Activated CD4-positive, alpha-beta T cell treated with anti-CD3 and anti-CD28 coated beads, Interleukin-2, amount 10 ng/mL, durations not matched to agents 24 days and 14 days (primary cell): Measurements from ENCODE around the gene SNTB2. TPM values are rescaled to one million over a fixed set of nuclear protein-coding genes. Genes with fewer than 3 reads are reported as not detected.
"Not testable (repeated sequence)": the region's sequence is repeated elsewhere in the genome, so short reads cannot be mapped to it uniquely, and the experiment has no call there.

ENCODE experiments used
- DNase-seq: peaks from one replicate; pipeline ENCODE4 v3.0.0; 2022
- H3K27ac Mint-ChIP-seq: one replicate; pipeline ENCODE4 v1.8.0; 2022; ENCODE audit warnings: mild to moderate bottlenecking, mixed read lengths
- H3K27me3 Mint-ChIP-seq: one replicate; pipeline ENCODE4 v1.8.0; 2022; ENCODE audit warnings: mixed read lengths
- H3K36me3 Mint-ChIP-seq: one replicate; pipeline ENCODE4 v1.8.0; 2022; ENCODE audit warnings: low read depth, mild to moderate bottlenecking, mixed read lengths
- H3K4me1 Mint-ChIP-seq: one replicate; pipeline ENCODE4 v1.8.0; 2021; ENCODE audit warnings: mixed read lengths
- H3K4me3 Mint-ChIP-seq: one replicate; pipeline ENCODE4 v1.8.0; 2022; ENCODE audit warnings: mild to moderate bottlenecking, moderate library complexity, mixed read lengths
- H3K9me3 Mint-ChIP-seq: one replicate; pipeline ENCODE4 v1.8.0; 2021; ENCODE audit warnings: mixed read lengths
- intact Hi-C: fragments of 100-400 bp; cut with micrococcal nuclease; formaldehyde crosslinking; loops from one replicate; pipeline ENCODE4 v1.15.1; 2023
- total RNA-seq: library from RNA; stranded (reverse); gene quantifications from 2 replicates; pipeline ENCODE4 v1.2.3, GENCODE V29; 2022

Gene SNTB2
- total RNA-seq, 1 donor from 2014 or later, result 23.3 TPM

DNA sequence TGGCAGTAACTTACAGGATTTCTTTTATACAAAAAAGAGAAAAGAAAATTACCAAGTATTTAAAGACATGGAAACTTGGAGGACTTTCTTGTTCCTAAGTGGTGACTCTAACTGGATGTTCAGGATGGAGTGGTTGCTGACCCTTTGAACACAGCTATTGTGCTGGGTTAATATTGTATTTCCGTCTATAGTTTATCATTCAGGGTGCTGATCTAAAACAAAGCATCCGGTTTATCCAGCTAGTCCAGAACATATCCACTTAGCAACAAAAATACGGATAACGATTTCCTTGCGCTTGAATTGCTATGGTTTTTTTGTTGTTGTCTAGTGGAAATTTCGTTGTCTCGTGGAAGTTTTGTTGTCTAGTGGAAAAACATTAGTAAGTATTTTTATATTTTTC, 38.2 kb downstream of the SNTB2 start:
- Mint-ChIP-seq H3K4me3 (no peak overlapping the region), H3K9me3 (no peaks in the 10 kb centered on the region), H3K4me1 (no peaks in the 10 kb centered on the region), H3K27me3 (no peaks in the 10 kb centered on the region), H3K27ac (no peak overlapping the region), H3K36me3 (no peaks in the 10 kb centered on the region)
- DNase-seq, result no peak
- intact Hi-C loops, result no loop called here

DNA sequence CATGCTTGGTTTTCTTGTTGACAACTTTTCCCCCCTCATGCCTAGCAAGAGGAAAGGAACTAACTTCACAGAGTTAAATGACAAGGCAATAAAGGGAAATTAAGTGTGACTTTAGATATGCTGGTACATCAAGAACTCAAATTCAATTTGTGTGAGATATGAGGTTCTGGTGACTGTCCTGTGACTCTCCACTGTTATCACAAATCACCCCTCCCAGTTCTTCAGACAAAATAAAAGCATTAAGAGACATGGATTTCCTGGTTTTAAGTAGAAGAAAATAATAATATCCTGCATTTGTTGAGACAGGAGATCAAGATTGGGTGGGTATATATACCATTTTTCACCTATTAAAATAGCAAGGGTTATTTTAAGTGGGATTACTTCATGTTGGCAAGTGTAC, 46.2 kb downstream of the SNTB2 start:
- H3K27me3 Mint-ChIP-seq, result no peaks in the 10 kb centered on the region
- intact Hi-C loops, result no loop called here
- H3K4me3 Mint-ChIP-seq, result no peak overlapping the region
- H3K36me3 Mint-ChIP-seq, result no peaks in the 10 kb centered on the region
- DNase-seq, result no peak
- H3K9me3 Mint-ChIP-seq, result no peaks in the 10 kb centered on the region
- H3K27ac Mint-ChIP-seq, result no peak overlapping the region
- H3K4me1 Mint-ChIP-seq, result no peaks in the 10 kb centered on the region

DNA sequence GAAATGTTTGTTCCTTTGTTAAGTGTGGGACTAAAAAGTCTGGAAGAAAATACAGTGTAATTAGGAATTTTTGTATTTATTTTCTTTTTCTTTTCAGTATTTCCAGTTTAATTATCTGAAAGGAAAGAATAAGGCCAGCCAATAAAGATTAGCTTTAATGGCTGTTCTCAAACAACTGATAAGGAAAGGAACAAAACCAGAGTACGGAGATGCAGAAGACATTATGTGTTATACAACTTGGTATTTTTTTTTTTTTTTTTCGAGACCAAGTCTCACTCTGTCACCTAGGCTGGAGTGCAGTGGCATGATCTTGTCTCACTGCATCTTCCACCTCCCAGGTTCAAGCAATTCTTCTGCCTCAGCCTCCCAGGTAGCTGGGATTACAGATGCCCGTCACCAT, 47.5 kb downstream of the SNTB2 start:
- Mint-ChIP-seq H3K9me3 (no peaks in the 10 kb centered on the region), H3K36me3 (no peaks in the 10 kb centered on the region), H3K27me3 (no peaks in the 10 kb centered on the region), H3K4me1 (no peaks in the 10 kb centered on the region), H3K4me3 (no peak overlapping the region), H3K27ac (no peak overlapping the region)
- DNase-seq, result no peak
- intact Hi-C loops, result no loop called here

DNA sequence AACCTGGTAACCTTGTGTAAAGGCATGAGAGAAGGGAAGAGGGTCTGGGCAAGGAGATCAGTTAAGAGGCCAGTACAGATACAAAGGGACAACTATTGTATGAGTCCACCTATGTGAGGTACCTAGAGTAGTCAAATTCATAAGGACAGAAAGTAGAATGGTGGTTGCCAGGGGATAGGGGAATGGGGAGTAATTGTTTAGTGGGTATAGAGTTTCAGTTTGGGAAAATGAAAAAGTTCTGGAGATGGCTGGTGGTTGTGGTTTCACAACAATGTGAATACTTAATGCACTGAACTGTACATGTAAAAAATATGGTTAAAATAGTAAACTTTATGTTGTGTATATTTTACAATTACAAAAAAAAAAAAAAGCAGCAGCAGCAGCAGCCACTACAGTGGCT, 49.4 kb downstream of the SNTB2 start:
- no peak overlapping the region for H3K4me3 Mint-ChIP-seq
- H3K27me3 Mint-ChIP-seq, result no peaks in the 10 kb centered on the region
- no peak overlapping the region for H3K27ac Mint-ChIP-seq
- H3K36me3 Mint-ChIP-seq, result peaks cover 3% of the 10 kb centered on the region
- H3K9me3 Mint-ChIP-seq, result no peaks in the 10 kb centered on the region
- H3K4me1 Mint-ChIP-seq, result no peaks in the 10 kb centered on the region
- intact Hi-C loops, result no loop called here
- DNase-seq, result no peak

DNA sequence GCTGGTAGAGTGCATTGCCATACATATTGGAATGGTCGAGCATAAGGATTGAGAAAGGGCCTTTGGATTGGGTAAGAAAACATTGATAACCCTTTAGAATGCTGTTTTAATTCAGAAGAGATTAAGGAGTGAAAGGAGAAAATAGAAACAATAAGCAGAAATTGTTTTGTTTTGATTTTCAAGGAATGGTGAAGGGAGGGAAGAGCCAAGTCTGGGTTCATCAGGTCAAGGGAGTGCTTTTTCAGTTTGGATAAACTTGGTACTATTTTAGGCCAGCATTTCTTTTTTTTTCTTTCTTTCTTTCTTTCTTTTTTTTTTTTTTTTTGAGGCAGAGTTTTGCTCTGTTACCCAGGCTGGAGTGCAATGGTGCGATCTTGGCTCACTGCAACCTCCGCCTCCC, 50.3 kb downstream of the SNTB2 start:
- no peak overlapping the region for H3K27ac Mint-ChIP-seq
- no peak for DNase-seq
- H3K27me3 Mint-ChIP-seq, result no peaks in the 10 kb centered on the region
- H3K9me3 Mint-ChIP-seq, result no peaks in the 10 kb centered on the region
- intact Hi-C loops, result no loop called here
- no peak overlapping the region for H3K4me3 Mint-ChIP-seq
- H3K36me3 Mint-ChIP-seq, result peaks cover 3% of the 10 kb centered on the region
- H3K4me1 Mint-ChIP-seq, result no peaks in the 10 kb centered on the region

DNA sequence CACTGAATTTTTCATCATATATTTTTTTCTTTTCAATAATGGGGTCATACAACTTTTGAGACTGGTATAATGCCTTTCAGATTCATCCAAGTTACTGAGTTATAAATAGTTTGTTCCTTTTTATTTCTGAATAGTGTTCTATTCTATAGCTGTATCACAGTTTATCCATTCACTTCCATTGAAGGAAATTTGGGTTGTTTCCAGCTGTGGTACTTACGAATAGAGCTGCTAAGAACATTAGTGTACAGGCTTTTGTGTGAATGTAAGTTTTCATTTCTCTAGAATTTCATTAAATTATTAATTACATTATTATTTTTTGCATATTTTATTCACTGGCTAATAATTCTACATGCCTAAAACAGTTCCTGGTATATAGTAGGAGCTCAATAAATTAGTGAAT, 52.9 kb downstream of the SNTB2 start:
- intact Hi-C loops, result no loop called here
- Mint-ChIP-seq H3K9me3 (no peaks in the 10 kb centered on the region), H3K36me3 (peaks cover 3% of the 10 kb centered on the region), H3K27me3 (no peaks in the 10 kb centered on the region), H3K27ac (no peak overlapping the region), H3K4me3 (no peak overlapping the region), H3K4me1 (peaks cover 2% of the 10 kb centered on the region)
- DNase-seq, result no peak

DNA sequence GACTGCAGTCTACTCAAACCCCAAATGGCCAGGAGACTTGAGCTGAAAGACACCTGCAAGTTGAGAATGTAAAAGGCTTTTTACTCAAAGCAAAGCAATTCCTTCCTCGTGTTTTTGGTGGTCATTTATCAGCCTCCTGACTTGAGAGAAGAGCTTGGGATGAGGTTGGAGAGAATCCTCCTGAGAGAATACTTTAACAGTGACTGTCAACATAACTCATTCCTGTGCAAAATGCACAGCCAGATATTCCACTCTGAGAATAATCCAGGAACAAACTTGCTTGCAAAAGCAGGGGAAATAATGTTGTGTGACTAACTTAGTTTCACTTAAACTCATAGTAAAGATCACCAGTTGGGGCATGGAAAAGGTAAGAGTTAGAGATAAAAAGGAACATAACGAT, 53.4 kb downstream of the SNTB2 start:
- Mint-ChIP-seq H3K4me3 (no peak overlapping the region), H3K4me1 (peaks cover 2% of the 10 kb centered on the region), H3K27me3 (no peaks in the 10 kb centered on the region), H3K27ac (no peak overlapping the region), H3K9me3 (no peaks in the 10 kb centered on the region), H3K36me3 (peaks cover 4% of the 10 kb centered on the region)
- no peak for DNase-seq
- intact Hi-C loops, result no loop called here

DNA sequence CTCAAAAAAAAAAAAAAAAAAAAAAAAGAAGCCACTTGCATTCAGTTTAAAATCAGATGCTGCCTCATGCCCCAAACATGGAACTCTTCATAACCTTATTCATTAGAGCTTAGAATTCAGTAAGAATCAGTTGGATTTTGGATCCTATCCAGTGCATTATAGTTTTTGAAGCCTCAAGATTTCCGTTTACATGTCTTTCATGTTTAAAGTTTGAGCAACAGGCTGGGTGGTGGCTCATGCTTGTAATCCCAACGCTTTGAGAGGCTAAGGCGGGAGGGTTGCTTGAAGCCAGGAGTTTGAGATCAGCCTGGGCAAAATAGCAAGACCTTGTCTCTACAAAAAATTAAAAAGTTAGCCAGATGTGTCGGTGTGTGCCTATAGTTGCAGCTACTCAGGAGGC, 55.0 kb downstream of the SNTB2 start:
- DNase-seq, result no peak
- no peaks in the 10 kb centered on the region for H3K9me3 Mint-ChIP-seq
- H3K27ac Mint-ChIP-seq, result no peak overlapping the region
- peaks cover 2% of the 10 kb centered on the region for H3K4me1 Mint-ChIP-seq
- peaks cover 11% of the 10 kb centered on the region for H3K36me3 Mint-ChIP-seq
- no peaks in the 10 kb centered on the region for H3K27me3 Mint-ChIP-seq
- H3K4me3 Mint-ChIP-seq, result no peak overlapping the region
- intact Hi-C loops, result no loop called here

DNA sequence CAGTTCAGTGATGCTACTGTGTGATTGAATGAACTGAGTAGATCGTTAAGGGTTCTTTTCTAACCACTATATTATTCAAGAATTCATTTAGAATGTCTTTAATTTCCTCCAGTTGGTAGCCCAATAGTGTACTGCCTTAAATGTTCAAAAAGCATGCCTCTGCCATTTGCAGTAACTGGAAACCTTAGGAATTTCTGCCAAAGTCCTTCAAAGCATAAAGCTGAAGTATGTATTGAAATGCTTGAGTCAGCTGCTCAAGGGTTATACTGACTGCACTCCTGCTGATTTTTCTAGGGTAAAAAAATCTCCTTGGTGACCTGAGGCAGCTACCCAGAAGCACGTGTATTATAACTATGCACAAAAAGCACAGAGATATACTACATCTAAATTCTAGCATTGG, 56.5 kb downstream of the SNTB2 start:
- peaks cover 15% of the 10 kb centered on the region for H3K36me3 Mint-ChIP-seq
- DNase-seq, result no peak
- peaks cover 2% of the 10 kb centered on the region for H3K4me1 Mint-ChIP-seq
- no peak overlapping the region for H3K4me3 Mint-ChIP-seq
- H3K27ac Mint-ChIP-seq, result no peak overlapping the region
- intact Hi-C loops, result no loop called here
- H3K9me3 Mint-ChIP-seq, result no peaks in the 10 kb centered on the region
- H3K27me3 Mint-ChIP-seq, result no peaks in the 10 kb centered on the region

DNA sequence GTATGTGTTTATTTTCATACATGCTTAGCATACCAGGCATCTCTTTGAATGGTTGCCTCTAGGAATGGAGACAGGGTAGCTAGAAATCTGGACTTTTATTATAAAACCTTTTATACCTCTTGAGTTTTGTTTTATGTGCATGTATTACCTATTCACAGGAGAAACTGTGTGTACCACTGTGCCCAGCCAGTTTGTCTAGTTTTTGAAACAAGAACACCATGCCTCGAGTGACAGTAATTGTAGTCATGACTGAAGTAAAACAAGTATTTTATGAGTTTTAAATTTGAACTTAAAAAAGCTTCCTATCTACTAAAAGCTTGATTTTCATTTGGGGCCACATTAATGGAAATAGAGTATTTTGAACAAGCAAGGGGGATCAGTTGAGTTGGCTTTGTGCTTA, 57.4 kb downstream of the SNTB2 start:
- H3K4me1 Mint-ChIP-seq, result peaks cover 2% of the 10 kb centered on the region
- peaks cover 18% of the 10 kb centered on the region for H3K36me3 Mint-ChIP-seq
- no peaks in the 10 kb centered on the region for H3K9me3 Mint-ChIP-seq
- H3K27ac Mint-ChIP-seq, result no peak overlapping the region
- intact Hi-C loops, result no loop called here
- DNase-seq, result no peak
- no peak overlapping the region for H3K4me3 Mint-ChIP-seq
- no peaks in the 10 kb centered on the region for H3K27me3 Mint-ChIP-seq

DNA sequence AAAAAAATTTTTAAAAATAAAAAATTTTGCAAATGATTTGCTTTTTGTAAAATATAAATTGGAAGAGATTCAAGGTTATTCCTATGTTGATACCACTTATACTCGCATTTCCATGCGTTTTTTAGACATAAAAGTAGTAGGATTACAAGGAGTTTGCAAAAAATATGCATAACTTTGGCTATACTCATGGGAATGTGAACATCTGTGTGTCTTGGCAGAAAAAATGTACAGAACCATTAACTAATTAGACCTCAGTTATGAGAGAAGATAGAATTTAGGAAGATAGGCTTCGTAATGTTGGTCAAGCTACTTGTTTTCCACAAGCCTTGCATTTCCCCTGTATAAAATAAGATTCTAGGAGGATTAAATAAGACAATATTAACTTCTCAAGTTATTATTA, 63.1 kb downstream of the SNTB2 start:
- DNase-seq, result no peak
- Mint-ChIP-seq H3K27ac (no peak overlapping the region), H3K36me3 (peaks cover 22% of the 10 kb centered on the region), H3K27me3 (no peaks in the 10 kb centered on the region), H3K4me3 (no peak overlapping the region), H3K4me1 (peaks cover 8% of the 10 kb centered on the region), H3K9me3 (no peaks in the 10 kb centered on the region)
- intact Hi-C loops, result no loop called here

DNA sequence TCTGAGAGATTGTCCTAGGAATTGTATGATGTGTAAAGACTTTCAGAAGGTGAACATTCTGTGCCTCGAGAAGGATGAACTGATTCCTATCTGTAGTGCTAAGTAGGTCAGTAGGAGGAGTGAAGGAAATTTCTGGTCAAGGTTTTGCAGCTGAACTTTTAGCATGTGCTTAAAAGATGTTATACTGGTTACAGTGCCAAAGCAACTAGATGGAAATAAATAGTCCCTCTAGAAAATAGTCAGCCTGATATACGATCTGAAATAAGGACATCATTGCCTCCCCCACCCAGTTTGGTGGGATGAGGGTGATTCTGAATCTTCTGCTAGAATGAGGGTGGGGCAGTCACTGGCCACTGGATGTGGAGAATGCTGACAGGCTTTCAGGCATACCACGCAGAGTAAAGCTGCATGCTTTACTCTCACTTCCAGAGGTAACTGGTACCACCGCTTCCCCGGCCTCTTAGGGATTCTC, 66.9 kb downstream of the SNTB2 start:
- Mint-ChIP-seq H3K27ac (no peak overlapping the region), H3K9me3 (no peaks in the 10 kb centered on the region), H3K36me3 (peaks cover 10% of the 10 kb centered on the region), H3K4me3 (no peak overlapping the region), H3K27me3 (no peaks in the 10 kb centered on the region), H3K4me1 (peaks cover 8% of the 10 kb centered on the region)
- intact Hi-C loops, result no loop called here
- no peak for DNase-seq

DNA sequence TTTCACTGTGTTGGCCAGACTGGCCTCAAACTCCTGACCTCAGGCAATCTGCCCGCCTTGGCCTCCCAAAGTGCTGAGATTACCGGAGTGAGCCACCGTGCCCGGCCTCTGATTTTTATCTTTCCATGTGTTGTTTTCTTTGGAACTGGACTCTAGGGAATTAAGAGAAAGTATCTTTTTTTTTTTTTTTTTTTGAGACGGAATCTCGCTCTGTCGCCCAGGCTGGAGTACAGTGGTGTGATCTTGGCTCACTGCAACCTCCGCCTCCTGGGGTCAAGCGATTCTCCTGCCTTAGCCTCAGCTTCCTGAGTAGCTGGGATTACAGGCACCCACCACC, 72.4 kb downstream of the SNTB2 start:
- H3K4me1 Mint-ChIP-seq, H3K4me3 Mint-ChIP-seq, H3K27ac Mint-ChIP-seq, DNase-seq, H3K27me3 Mint-ChIP-seq, intact Hi-C loops, H3K9me3 Mint-ChIP-seq: not testable (repeated sequence)
- H3K36me3 Mint-ChIP-seq, result peaks cover 18% of the 10 kb centered on the region

DNA sequence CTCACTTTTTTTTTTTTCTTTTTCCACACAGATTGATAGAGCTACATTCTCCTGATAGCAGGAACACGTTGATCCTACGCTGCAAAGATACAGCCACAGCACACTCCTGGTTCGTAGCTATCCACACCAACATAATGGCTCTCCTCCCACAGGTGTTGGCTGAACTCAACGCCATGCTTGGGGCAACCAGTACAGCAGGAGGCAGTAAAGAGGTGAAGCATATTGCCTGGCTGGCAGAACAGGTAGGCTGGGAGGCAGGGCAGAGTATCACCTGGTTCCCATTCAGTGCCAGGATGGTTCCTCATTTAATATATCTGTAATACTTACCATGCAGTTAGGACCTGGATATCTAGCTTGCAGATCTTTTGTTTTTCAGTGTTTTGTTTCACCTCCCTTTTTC, 73.1 kb downstream of the SNTB2 start:
- Mint-ChIP-seq H3K4me1 (peaks cover 4% of the 10 kb centered on the region), H3K4me3 (no peak overlapping the region), H3K9me3 (no peaks in the 10 kb centered on the region), H3K36me3 (peaks cover 21% of the 10 kb centered on the region), H3K27me3 (no peaks in the 10 kb centered on the region), H3K27ac (no peak overlapping the region)
- no peak for DNase-seq
- intact Hi-C loops, result no loop called here

DNA sequence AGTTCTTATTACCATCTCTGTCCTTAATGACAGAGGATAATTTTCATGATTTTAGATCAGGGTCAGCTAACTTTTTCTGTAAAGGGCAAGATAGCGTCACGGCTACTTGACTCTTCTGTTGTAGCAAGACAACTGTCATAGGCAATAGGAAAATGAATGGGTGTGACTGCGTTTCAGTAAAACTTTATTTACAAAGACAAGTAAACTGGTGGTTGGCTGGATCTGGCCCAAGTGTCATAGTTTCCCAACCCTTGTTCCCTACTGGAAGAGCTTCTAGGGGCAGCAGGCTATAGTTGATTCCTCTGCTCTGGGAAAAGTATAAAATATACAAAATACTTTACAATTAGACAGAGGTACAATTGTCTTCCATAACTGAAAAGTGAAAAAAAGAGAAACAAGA, 73.5 kb downstream of the SNTB2 start:
- intact Hi-C loops, result no loop called here
- H3K36me3 Mint-ChIP-seq, result peaks cover 21% of the 10 kb centered on the region
- H3K4me1 Mint-ChIP-seq, result peaks cover 4% of the 10 kb centered on the region
- H3K4me3 Mint-ChIP-seq, result no peak overlapping the region
- H3K27ac Mint-ChIP-seq, result no peak overlapping the region
- H3K9me3 Mint-ChIP-seq, result no peaks in the 10 kb centered on the region
- H3K27me3 Mint-ChIP-seq, result no peaks in the 10 kb centered on the region
- no peak for DNase-seq
